HG02884 (cell line): ENCODE results near the gene PON1.

Source experiments
- ATAC-seq: cut with Tn5 transposase; IDR thresholded peaks from one replicate; pipeline ENCODE4 v1.9.1; 2021; ENCODE audit warnings: mild to moderate bottlenecking, moderate library complexity; ENCODE audit not compliant: unreplicated experiment

PON1 gene

GRCh38 chr7:95324431-95324830 lies at the start of gene PON1:
TSS of gene PON1 (minus strand) at chr7:95324532. CDS start at chr7:95324475, 57 bp downstream.
- no peak for ATAC-seq

- ATAC-seq: no peak
Measured at GRCh38 chr7:95373323-95373722, 49.0 kb upstream of the PON1 start.

- ATAC-seq: no peak
Measured at GRCh38 chr7:95368235-95368634, 43.9 kb upstream of the PON1 start.

- no peak for ATAC-seq
Measured at GRCh38 chr7:95367606-95368005, 43.3 kb upstream of the PON1 start.

GRCh38 chr7:95365151-95365550 lies 40.8 kb upstream of the PON1 start:
- no peak for ATAC-seq

GRCh38 chr7:95357623-95358022 lies 33.3 kb upstream of the PON1 start:
- ATAC-seq: no peak

GRCh38 chr7:95342642-95343307 lies 18.4 kb upstream of the PON1 start:
- ATAC-seq: no peak

DNA sequence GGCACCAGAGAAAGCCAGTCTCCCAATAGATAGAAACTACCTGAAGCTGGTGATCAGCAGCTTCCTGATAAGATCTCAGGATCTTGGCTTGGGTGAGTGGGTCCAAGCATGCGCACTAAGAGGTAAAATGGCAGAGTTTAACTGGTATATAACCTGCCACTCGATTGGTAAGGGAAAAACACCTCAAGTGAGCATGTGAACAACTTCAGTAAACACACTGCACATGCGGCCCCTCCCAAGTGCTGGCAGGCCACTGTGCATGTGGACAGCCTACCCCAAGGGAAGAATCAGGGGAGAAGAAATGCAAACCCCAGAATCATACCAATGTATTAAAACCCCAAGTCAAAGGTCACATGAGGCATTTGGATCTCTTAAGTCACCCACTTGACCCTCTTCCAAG lies 17.7 kb upstream of the PON1 start:
- no peak for ATAC-seq

GRCh38 chr7:95340491-95340890 lies 16.2 kb upstream of the PON1 start:
- ATAC-seq: no peak

DNA sequence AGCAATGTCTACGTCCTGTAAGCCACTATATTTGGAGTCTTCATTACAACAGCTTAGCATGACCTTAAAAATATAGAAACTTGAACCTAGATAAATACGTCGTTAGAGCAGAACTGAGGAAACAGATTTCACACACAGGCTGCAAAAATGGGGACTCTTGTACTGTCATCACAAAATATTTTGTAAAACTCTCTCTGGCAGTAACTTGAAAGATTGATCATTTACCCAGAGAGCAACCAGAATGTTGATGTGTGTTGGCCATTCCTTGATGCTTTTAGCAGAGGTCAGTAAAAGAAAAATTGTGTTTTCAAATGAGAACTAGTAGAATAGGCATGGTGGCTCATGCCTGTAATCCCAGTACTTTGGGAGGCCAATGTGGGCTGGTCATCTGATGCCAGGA lies 14.5 kb upstream of the PON1 start:
- ATAC-seq: no peak

- no peak for ATAC-seq
Measured at GRCh38 chr7:95335093-95335492, 10.8 kb upstream of the PON1 start.

DNA sequence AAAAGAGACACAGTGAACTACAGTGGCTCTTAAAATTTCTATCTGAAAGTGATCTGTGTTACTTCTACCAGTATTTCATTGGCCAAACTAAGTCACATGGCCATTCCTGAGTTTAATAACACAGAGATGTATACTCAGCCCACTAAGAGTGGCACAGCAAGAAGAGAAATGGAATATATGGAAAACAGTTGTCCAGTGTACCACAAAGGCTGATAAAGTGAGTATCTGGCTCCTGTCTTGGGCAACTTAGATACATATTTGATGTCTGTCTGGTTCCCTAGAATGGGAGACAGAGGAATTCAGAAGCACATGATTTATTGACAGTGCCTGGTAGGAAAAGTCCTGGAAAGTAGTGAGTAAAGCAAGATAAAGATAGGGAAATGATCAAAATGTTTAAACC lies 10.1 kb upstream of the PON1 start:
- no peak for ATAC-seq

DNA sequence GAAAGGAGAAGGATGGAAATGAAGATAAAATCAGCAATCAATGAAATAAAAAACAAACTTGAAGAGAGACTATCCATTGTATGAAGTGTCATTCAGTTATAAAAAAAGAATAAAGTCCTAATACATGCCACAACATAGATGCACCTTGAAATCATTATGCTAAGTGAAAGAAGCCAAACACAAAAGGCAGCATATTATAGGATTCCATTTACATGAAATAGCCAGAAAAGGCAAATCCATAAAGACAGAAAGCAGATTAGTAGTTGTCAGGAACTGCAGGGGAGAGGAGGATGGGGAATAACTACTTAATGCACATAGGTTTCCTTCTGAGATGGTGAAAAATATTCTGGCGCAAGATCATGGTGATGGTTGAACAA lies 6.6 kb upstream of the PON1 start:
- ATAC-seq: peak; percentile 21

GRCh38 chr7:95330204-95330960 lies 6.0 kb upstream of the PON1 start:
- peak; percentile 97 for ATAC-seq

- no peak for ATAC-seq
Measured at GRCh38 chr7:95327356-95327755, 3.0 kb upstream of the PON1 start.

GRCh38 chr7:95323410-95324129 lies 762 bp downstream of the PON1 start:
- no peak for ATAC-seq

DNA sequence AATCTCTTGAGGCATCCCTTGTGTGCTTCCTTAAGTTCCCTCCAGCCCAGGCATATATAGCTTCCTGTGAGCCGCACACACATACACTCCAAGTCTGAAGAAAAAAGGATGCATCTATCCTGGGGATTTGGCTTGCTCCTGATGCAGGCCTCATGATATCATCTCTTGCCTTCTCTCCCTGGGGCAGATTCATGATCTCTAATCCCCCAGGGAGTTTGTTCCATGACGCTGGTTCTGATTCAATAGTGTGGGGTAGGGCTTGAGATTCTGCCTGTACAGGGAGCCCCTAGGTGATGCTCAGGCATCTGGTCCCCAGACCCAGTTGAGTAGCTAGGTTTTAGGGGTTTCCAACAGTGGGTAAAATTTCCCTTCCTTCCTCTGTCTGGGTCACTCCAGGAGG lies 1.5 kb downstream of the PON1 start:
- no peak for ATAC-seq

DNA sequence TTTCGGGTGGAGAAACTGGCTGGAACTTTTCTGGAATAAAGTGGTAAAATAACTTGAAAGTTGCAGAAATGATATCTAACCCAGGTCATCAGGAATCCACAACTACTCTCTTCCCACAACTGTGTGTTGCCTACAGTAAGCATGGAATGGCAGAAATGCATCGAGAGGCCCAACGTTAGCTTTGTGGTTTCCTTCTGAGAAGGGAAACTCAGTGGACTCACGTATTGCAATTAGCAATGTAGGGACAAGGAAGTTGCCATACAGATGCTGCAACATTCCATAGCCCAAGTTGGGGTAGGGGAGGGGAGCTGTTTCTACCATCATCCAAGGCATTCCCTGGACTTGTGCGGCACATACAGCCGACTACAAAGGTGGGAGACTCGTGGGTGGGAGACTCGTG lies 1.9 kb downstream of the PON1 start:
- ATAC-seq: no peak

GRCh38 chr7:95321720-95322119 lies 2.6 kb downstream of the PON1 start:
- ATAC-seq: no peak

DNA sequence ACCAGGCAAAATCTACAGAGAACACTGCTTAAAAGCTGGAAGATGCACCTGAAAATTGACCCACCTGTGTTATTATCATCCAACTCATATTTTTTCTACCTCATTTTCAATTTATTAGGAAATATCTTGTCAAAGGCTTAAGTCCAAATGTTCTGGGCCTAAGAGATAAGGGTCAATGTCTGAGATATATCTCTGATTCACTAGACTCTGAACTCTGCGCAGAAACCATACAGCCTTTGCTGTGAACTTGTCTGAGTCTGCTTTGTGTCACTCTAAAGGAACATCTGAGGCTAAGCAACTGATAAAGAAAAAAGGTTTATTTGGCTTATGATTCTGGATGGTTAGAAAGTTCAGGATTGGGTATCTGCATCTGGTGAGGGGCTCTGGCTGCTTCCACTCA lies 3.7 kb downstream of the PON1 start:
- no peak for ATAC-seq

GRCh38 chr7:95319570-95319969 lies 4.8 kb downstream of the PON1 start:
- ATAC-seq: no peak

- no peak for ATAC-seq
Measured at GRCh38 chr7:95318501-95319100, 5.7 kb downstream of the PON1 start.
